ENCODE data around the gene LIG4.
"Not testable (repeated sequence)": the region's sequence is repeated elsewhere in the genome, so short reads cannot be mapped to it uniquely, and the experiment has no call there.

LIG4 gene

DNA sequence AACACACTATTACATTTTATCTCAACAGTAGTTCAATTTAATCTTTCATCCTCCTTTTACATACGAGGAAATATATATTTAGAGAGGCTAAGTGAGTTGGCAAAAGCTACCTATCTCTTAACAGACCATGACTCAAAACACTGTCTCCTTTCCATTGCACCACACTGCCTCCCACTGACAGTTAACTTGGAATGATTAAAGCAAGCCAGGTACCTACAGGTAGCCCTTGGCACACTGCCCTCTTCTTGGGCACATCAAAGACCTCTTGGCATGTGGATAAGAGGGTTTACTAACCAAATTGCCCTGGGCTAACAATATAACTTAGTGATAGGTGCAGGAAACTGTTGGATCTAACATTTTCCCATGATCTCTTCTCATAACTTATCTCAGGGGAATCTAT, 4.7 kb upstream of the LIG4 start:
- no peaks in the 10 kb centered on the region for H3K36me3 ChIP-seq (ENCODE audit: low read length)
- H3K27me3 ChIP-seq (ENCODE audit: low read length), result no peaks in the 10 kb centered on the region
- H2AFZ ChIP-seq (ENCODE audit: low read depth, low read length, severe bottlenecking), result no peak overlapping the region
- no peak overlapping the region for H3K9ac ChIP-seq (ENCODE audit: low read length)
- H3K4me2 ChIP-seq (ENCODE audit: low read depth, low read length, poor library complexity, severe bottlenecking), result peak overlapping the region; percentile 91
- H3K9me3 ChIP-seq (ENCODE audit: insufficient read depth, low read length), result no peaks in the 10 kb centered on the region
- H3K27ac ChIP-seq (ENCODE audit: low read depth, low read length), result no peak overlapping the region
- no peak overlapping the region for H3K4me3 ChIP-seq (ENCODE audit: insufficient read depth, low read length, poor library complexity, severe bottlenecking)
- no peak for TF ChIP-seq EZH2phosphoT487 (conservative IDR thresholded peaks at IDR 0.05; ENCODE audit: low read length)
- TF ChIP-seq, protein P1, sequence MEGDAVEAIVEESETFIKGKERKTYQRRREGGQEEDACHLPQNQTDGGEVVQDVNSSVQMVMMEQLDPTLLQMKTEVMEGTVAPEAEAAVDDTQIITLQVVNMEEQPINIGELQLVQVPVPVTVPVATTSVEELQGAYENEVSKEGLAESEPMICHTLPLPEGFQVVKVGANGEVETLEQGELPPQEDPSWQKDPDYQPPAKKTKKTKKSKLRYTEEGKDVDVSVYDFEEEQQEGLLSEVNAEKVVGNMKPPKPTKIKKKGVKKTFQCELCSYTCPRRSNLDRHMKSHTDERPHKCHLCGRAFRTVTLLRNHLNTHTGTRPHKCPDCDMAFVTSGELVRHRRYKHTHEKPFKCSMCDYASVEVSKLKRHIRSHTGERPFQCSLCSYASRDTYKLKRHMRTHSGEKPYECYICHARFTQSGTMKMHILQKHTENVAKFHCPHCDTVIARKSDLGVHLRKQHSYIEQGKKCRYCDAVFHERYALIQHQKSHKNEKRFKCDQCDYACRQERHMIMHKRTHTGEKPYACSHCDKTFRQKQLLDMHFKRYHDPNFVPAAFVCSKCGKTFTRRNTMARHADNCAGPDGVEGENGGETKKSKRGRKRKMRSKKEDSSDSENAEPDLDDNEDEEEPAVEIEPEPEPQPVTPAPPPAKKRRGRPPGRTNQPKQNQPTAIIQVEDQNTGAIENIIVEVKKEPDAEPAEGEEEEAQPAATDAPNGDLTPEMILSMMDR (IDR thresholded peaks at IDR 0.05; ENCODE audit: insufficient read depth, low read length, poor library complexity, severe bottlenecking), result no peak
- H3K79me2 ChIP-seq (ENCODE audit: insufficient read depth, low read length), result peaks cover 69% of the 10 kb centered on the region
- peaks cover 14% of the 10 kb centered on the region for H4K20me1 ChIP-seq (ENCODE audit: low read depth, low read length)
- no peaks in the 10 kb centered on the region for H3K9me2 ChIP-seq (replicated peaks; ENCODE audit: insufficient read depth, low read length)
- peaks cover 17% of the 10 kb centered on the region for H3F3A ChIP-seq (ENCODE audit: insufficient read depth)

DNA sequence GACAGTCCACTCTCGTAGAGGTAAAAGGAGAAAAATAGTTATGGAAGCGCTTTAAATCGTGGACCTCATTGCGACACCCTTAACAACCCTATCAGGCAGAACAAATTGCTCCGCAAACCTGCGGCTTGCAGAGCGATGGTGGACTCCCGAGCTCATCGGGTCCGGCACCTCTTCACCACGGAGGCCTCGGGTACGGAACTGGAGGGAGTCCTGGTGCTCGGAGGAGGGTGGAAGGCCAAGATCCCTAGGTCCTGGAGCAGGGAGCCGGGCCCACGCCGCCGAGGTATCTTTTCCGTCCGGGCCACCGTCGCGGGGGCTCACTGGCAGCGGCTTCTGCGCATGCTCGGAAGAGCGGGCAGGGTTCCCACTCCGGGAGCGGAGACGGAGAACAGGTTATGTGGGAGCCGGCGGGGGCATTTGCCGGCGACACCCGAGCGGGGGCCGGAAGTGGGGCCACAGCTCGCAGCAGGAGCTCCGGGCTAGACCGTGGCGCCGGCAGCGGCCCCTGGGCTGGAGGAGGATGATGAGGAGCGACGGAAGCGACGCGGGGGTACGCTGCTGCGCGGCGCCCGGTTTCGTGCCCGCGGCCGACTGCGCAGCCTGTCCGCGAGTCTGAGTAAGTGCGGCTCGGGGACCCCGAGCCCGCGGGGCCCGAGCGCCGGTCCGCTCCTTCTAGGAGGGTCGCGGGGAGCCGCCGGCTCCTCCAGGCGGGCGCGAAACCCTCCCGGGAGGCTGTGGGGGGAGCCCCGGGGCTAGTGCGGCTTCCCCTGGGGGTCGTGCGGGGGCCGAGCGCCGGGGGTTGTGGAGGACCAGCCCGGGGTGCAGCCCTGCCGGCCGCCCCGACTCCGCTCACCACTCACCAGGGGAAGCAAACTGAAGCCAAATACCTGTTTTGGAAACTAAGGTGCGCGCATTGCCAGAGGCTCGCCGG, 3.0 kb upstream of the LIG4 start, which contains the start of gene ABHD13:
ABHD13 (plus strand) TSS at position 349 of the 931 bp plus-strand sequence. CDS start 10,827 bp downstream, outside the sequence.
- Histone ChIP-seq H3F3A (ENCODE audit: insufficient read depth) (peaks cover 26% of the 10 kb centered on the region), H3K27ac (ENCODE audit: low read depth, low read length) (peak within 1 kb of the TSS; percentile 64)

DNA sequence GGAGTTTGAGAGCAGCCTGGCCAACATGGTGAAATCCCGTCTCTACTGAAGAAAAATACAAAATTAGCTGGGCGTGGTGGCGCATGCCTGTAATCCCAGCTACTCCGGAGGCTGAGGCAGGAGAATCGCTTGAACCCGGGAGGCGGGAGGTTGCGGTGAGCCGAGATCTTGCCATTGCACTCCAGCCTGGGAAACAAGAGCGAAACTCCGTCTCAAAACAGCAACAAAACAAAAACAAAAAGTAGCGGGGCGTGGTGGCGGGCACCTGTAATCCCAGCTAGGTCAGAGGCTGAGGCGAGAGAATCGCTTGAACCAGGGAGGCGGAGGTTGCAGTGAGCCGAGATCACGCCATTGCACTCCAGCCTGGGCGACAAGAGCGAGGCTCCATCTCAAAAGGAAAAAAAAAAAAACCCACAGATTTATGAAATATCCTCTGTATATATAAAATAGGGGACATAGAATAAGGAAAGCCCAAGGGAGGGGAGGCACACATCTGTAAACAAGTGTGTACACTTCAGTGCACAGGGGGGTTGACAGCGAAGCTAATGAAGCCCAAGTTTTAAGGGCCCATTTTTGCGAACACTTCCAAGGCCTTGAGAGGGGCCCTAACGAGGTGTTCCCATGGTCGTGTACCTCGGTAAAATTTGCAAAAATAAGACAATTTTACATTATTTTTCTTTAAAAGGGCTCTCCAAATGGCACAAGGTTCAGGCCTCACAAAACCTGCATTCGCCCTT, 2.1 kb upstream of the LIG4 start:
- not testable (repeated sequence) for H4K20me1 ChIP-seq (ENCODE audit: low read depth, low read length); H3K27me3 ChIP-seq (ENCODE audit: low read length); H3K36me3 ChIP-seq (ENCODE audit: low read length); H3K9me2 ChIP-seq (replicated peaks; ENCODE audit: insufficient read depth, low read length); H3K9me3 ChIP-seq (ENCODE audit: insufficient read depth, low read length)
- Histone ChIP-seq H3K9ac (ENCODE audit: low read length) (peak overlapping the region; percentile 94), H3F3A (ENCODE audit: insufficient read depth) (peaks cover 27% of the 10 kb centered on the region), H3K27ac (ENCODE audit: low read depth, low read length) (peak overlapping the region; percentile 64), H2AFZ (ENCODE audit: low read depth, low read length, severe bottlenecking) (peak overlapping the region; percentile 97), H3K4me3 (ENCODE audit: insufficient read depth, low read length, poor library complexity, severe bottlenecking) (peak overlapping the region; percentile 99), H3K79me2 (ENCODE audit: insufficient read depth, low read length) (peaks cover 51% of the 10 kb centered on the region), H3K4me2 (ENCODE audit: low read depth, low read length, poor library complexity, severe bottlenecking) (peak overlapping the region; percentile 91)

More for the DNA sequence above, 3.0 kb upstream of the LIG4 start, which contains the start of gene ABHD13:
- H2AFZ ChIP-seq (ENCODE audit: low read depth, low read length, severe bottlenecking), result peak within 1 kb of the TSS; percentile 97
- no peaks in the 10 kb centered on the region for H3K27me3 ChIP-seq (ENCODE audit: low read length)
- peaks cover 10% of the 10 kb centered on the region for H4K20me1 ChIP-seq (ENCODE audit: low read depth, low read length)
- H3K79me2 ChIP-seq (ENCODE audit: insufficient read depth, low read length), result peaks cover 59% of the 10 kb centered on the region
- H3K9me2 ChIP-seq (replicated peaks; ENCODE audit: insufficient read depth, low read length), result no peaks in the 10 kb centered on the region
- H3K9ac ChIP-seq (ENCODE audit: low read length), result peak within 1 kb of the TSS; percentile 94
- no peaks in the 10 kb centered on the region for H3K9me3 ChIP-seq (ENCODE audit: insufficient read depth, low read length)
- TF ChIP-seq EZH2phosphoT487 (conservative IDR thresholded peaks at IDR 0.05; ENCODE audit: low read length), result no peak
- TF ChIP-seq, protein P1 (IDR thresholded peaks at IDR 0.05; ENCODE audit: insufficient read depth, low read length, poor library complexity, severe bottlenecking), result no peak
- H3K4me2 ChIP-seq (ENCODE audit: low read depth, low read length, poor library complexity, severe bottlenecking), result peak within 1 kb of the TSS; percentile 91
- H3K4me3 ChIP-seq (ENCODE audit: insufficient read depth, low read length, poor library complexity, severe bottlenecking), result peak within 1 kb of the TSS; percentile 99
- 0 out of 2 replicates have a peak, but pooled peaks cover 2% of the 10 kb centered on the region for H3K36me3 ChIP-seq (ENCODE audit: low read length)
